Breast epithelium (tissue), 4 donors: ENCODE results near the gene SCAF8. TPM values are rescaled to one million over a fixed set of nuclear protein-coding genes. Genes with fewer than 3 reads are reported as not detected.

ENCODE experiments used
- DNase-seq, 2 donors: peaks; one replicate each; pipeline ENCODE4 v3.0.0-alpha.2; 2019; ENCODE audit warnings: low spot score in 2 of 2
- H3K27ac ChIP-seq, 2 donors: fragments of 200-600 bp; sonication (generic) in 1 of 2; one replicate each; pipeline ENCODE4 v1.5.1; 2016 to 2019; ENCODE audit warnings: mild to moderate bottlenecking in 1 of 2
- H3K27me3 ChIP-seq, 2 donors: fragments of 200-600 bp; sonication (generic) in 1 of 2; one replicate each; pipeline versions ENCODE4 v1.5.1 to v1.6.0; 2017 to 2019; ENCODE audit warnings: control low read depth in 1 of 2, mild to moderate bottlenecking in 1 of 2
- H3K36me3 ChIP-seq: fragments of 200-600 bp; one replicate; pipeline ENCODE4 v1.5.1; 2019
- H3K4me1 ChIP-seq, 2 donors: fragments of 200-600 bp; sonication (generic); one replicate each; pipeline ENCODE4 v1.5.1; 2016 to 2019; ENCODE audit warnings: control low read depth in 1 of 2
- H3K4me3 ChIP-seq, 3 donors: fragments of 200-600 bp; sonication (generic); 1 replicate in 2 of 3; 2 replicates in 1 of 3; pipeline ENCODE4 v1.5.1; 2016 to 2019; ENCODE audit warnings: mild to moderate bottlenecking in 3 of 3, moderate library complexity in 2 of 3
- H3K9me3 ChIP-seq, 2 donors: fragments of 200-600 bp; sonication (generic) in 1 of 2; one replicate each; pipeline ENCODE4 v1.5.1; 2016 to 2019; ENCODE audit warnings: control low read depth in 1 of 2
- POLR2A ChIP-seq: fragments of 450-650 bp; IDR thresholded peaks from one replicate; pipeline ENCODE4 v1.6.1; 2016; ENCODE audit warnings: antibody characterized with exemption, mild to moderate bottlenecking, moderate library complexity
- POLR2AphosphoS5 ChIP-seq, 3 donors: sonication (generic); formaldehyde crosslinking; IDR thresholded peaks; one replicate each; pipeline ENCODE4 v1.6.1; 2017; ENCODE audit warnings: antibody characterized with exemption in 3 of 3
- intact Hi-C: fragments of 100-400 bp; cut with DNase I; formaldehyde crosslinking; loops from one replicate; pipeline ENCODE4 v1.15.1; 2023; ENCODE audit warnings: low total_unique reads
- total RNA-seq, 3 donors: library from RNA; depleted of rRNA; stranded (reverse); fragments of >200 nt; gene quantifications; one replicate each; pipeline ENCODE4 v1.1.0, GENCODE V29; 2016
- TF ChIP-seq, protein P1 (sequence below), 3 donors: fragments of 450-650 bp; IDR thresholded peaks; one replicate each; pipeline ENCODE4 v1.5.1; 2016 to 2017; ENCODE audit warnings: antibody characterized with exemption in 3 of 3, mild to moderate bottlenecking in 3 of 3, moderate library complexity in 3 of 3

SCAF8 gene
- total RNA-seq, 3 donors from 2014 or later, result 38.9 to 58.0 (median 41.0) TPM

DNA sequence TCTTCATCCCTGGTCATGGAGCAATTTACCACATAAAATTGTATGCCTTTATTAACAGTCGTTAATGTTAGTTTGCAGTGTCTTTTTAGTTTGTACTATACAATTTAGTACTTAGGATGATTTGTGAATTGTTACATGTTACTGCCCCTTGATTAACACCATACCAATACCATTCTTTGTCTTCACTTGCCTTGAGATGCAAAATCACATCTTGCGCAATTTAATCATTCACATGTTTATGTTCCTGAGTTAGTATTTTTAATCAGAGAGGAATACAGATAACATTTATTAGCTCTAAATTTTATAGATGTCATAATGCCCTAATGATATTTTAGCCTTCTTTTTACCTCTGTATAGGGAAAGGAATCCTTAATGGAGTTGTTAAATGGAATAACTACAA, 114.1 kb downstream of the SCAF8 start:
- H3K27ac ChIP-seq, result no peak overlapping the region
- no peak overlapping the region for H3K4me3 ChIP-seq
- TF ChIP-seq, protein P1, sequence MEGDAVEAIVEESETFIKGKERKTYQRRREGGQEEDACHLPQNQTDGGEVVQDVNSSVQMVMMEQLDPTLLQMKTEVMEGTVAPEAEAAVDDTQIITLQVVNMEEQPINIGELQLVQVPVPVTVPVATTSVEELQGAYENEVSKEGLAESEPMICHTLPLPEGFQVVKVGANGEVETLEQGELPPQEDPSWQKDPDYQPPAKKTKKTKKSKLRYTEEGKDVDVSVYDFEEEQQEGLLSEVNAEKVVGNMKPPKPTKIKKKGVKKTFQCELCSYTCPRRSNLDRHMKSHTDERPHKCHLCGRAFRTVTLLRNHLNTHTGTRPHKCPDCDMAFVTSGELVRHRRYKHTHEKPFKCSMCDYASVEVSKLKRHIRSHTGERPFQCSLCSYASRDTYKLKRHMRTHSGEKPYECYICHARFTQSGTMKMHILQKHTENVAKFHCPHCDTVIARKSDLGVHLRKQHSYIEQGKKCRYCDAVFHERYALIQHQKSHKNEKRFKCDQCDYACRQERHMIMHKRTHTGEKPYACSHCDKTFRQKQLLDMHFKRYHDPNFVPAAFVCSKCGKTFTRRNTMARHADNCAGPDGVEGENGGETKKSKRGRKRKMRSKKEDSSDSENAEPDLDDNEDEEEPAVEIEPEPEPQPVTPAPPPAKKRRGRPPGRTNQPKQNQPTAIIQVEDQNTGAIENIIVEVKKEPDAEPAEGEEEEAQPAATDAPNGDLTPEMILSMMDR (IDR thresholded peaks at IDR 0.05), result no peak
- no peaks in the 10 kb centered on the region for H3K27me3 ChIP-seq
- H3K36me3 ChIP-seq, result no peaks in the 10 kb centered on the region
- DNase-seq, result no peak
- H3K9me3 ChIP-seq, result no peaks in the 10 kb centered on the region
- H3K4me1 ChIP-seq, result no peaks in the 10 kb centered on the region
- intact Hi-C loops, result no loop called here

DNA sequence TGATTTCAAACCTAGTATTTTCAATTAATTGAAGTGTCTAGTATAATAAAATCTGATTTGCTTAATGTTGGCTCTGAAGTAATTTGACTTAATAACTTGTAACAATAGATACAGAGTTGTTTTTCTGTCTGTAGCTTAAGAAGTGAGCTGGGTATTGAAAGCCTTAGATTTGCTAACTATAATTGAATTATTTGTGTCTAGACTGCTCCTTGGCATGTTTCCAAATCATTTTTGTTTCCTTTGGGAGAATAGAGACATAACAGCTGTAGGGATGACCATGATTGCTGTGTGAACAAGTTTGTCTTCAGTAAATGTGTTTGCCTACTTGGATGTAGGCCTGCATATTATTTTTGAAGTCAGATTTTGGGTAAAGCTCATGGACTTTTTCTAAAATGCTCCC, 115.4 kb downstream of the SCAF8 start:
- intact Hi-C loops, result no loop called here
- Histone ChIP-seq H3K9me3 (no peaks in the 10 kb centered on the region), H3K4me1 (no peaks in the 10 kb centered on the region), H3K4me3 (no peak overlapping the region), H3K36me3 (no peaks in the 10 kb centered on the region), H3K27ac (no peak overlapping the region), H3K27me3 (no peaks in the 10 kb centered on the region)
- TF ChIP-seq, protein P1 (IDR thresholded peaks at IDR 0.05), result no peak
- no peak for TF ChIP-seq POLR2A
- no peak for TF ChIP-seq POLR2AphosphoS5 (IDR thresholded peaks at IDR 0.05)
- no peak for DNase-seq

DNA sequence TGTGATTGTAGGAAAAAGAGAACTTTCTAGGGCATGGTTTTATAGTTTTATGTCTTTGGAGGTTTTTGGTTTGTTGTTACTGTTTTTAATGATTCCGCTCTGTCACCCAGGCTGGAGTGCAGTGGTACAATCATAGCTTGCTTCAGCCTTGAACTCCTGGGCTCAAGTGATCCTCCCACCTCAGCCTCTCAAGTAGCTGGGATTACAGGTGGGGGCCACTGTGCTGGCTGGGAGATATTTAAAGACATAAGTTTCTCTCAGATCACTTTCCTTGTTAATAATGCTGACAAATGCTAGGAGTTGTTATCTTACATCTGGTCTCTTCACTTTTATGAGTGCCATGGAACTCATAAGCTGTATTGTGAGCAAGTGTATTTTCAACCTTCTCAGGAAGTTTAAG, 116.3 kb downstream of the SCAF8 start:
- no peaks in the 10 kb centered on the region for H3K36me3 ChIP-seq
- TF ChIP-seq, protein P1 (IDR thresholded peaks at IDR 0.05), result no peak
- no peak for TF ChIP-seq POLR2A
- no peak for TF ChIP-seq POLR2AphosphoS5 (IDR thresholded peaks at IDR 0.05)
- H3K9me3 ChIP-seq, result no peaks in the 10 kb centered on the region
- H3K27ac ChIP-seq, result no peak overlapping the region
- H3K27me3 ChIP-seq, result no peaks in the 10 kb centered on the region
- intact Hi-C loops, result no loop called here
- no peak overlapping the region for H3K4me3 ChIP-seq
- no peak for DNase-seq
- no peaks in the 10 kb centered on the region for H3K4me1 ChIP-seq

DNA sequence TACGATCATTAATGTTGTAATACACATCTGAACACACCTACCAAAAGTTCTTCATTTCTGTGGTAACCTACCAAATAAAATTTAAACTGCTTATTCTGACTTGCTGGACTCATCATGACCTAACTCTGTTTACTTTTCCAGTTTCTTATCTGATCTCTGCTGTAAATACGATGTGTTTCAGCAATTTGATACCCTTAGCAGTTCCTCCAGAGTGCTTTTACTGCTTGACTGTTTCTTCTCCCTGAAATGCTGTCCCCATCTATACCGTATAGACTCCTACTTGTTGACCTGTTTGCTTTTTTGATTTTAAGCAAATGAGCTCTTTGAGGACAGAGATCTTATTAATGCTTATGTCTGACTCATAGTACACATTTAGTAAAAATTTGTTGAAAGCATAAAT, 119.5 kb downstream of the SCAF8 start:
- no peaks in the 10 kb centered on the region for H3K36me3 ChIP-seq
- H3K27ac ChIP-seq, result no peak overlapping the region
- no peaks in the 10 kb centered on the region for H3K9me3 ChIP-seq
- TF ChIP-seq POLR2A (no peak), POLR2AphosphoS5 (IDR thresholded peaks at IDR 0.05) (no peak)
- TF ChIP-seq, protein P1 (IDR thresholded peaks at IDR 0.05), result no peak
- no peaks in the 10 kb centered on the region for H3K27me3 ChIP-seq
- H3K4me1 ChIP-seq, result no peaks in the 10 kb centered on the region
- intact Hi-C loops, result no loop called here
- no peak overlapping the region for H3K4me3 ChIP-seq
- no peak for DNase-seq

DNA sequence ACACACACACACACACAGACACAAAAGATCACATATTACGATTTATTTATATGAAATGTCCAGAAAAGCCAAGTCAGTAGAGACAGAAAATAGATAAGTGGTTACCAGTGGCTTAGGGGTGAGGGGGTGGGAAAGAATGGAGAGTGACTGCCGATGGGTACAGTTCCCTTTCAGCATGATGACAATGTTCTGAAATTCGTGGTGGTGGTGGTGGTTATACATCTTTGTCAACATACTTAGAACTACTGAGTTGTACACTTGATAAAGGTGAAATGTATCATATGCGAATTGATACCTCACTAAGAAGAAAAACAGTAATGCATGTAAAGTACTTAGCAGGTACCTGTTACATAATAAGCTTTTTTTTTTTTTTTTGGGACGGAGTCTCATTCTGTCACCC, 124.3 kb downstream of the SCAF8 start:
- H3K4me1 ChIP-seq, result no peaks in the 10 kb centered on the region
- no peak overlapping the region for H3K4me3 ChIP-seq
- DNase-seq, result no peak
- no peaks in the 10 kb centered on the region for H3K36me3 ChIP-seq
- TF ChIP-seq POLR2AphosphoS5 (IDR thresholded peaks at IDR 0.05) (no peak), POLR2A (no peak)
- TF ChIP-seq, protein P1 (IDR thresholded peaks at IDR 0.05), result no peak
- H3K27ac ChIP-seq, result no peak overlapping the region
- no peaks in the 10 kb centered on the region for H3K9me3 ChIP-seq
- H3K27me3 ChIP-seq, result no peaks in the 10 kb centered on the region
- intact Hi-C loops, result no loop called here
